GM19193 (cell line): ENCODE measurements around the gene PGLYRP4.

Source experiments
- POLR2A ChIP-seq: IDR thresholded peaks from 4 replicates; pipeline ENCODE4 v1.6.1; 2011; ENCODE audit not compliant: insufficient read depth, insufficient read length; ENCODE audit errors: extremely low read depth

Gene PGLYRP4, protein sequence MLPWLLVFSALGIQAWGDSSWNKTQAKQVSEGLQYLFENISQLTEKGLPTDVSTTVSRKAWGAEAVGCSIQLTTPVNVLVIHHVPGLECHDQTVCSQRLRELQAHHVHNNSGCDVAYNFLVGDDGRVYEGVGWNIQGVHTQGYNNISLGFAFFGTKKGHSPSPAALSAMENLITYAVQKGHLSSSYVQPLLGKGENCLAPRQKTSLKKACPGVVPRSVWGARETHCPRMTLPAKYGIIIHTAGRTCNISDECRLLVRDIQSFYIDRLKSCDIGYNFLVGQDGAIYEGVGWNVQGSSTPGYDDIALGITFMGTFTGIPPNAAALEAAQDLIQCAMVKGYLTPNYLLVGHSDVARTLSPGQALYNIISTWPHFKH

DNA sequence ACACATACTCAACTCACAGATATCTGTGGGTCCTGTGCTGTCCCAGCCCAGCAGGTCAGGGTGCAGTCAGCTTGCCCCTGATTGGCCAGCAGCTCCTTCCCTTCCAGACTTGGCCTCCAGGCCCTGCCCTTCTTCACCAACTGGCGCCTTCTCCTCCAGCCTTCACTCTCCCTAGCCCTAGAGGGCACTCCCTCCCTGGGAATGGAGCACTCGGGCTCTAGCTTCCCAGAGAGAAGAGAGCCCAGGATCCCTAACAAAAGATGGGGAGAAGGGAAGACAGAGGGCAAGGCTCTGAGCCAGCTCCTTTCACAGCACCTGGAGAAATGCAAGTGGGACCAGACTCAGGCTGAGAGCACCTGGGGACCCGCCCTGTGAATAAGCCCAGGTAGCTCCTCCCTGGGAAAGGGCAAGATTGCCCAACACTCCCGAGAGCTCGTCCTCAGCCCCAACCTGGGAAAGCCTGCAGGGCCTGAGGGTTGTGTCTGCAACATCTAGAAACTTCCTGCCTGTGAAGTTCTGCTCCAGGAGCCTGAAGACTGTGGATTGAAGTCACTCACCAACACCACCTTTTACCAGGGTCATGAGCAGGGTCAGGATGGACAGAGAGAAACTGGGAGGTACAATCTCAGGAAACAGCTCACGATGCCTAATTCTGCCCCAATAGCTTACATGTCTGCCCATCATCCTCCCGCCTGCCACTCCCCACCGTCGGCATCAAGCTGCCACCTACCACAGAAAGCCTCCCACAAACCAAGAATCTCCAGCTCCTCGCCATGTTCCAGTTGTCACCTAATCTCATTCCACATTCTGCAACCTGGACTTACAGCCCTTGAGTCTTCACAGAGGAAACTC is at the start of gene PGLYRP4:
TSS of gene PGLYRP4 (minus strand) at position 331 of the 852 bp plus-strand sequence. CDS start 909 bp downstream, outside the sequence.
- TF ChIP-seq POLR2A, result no peak

DNA sequence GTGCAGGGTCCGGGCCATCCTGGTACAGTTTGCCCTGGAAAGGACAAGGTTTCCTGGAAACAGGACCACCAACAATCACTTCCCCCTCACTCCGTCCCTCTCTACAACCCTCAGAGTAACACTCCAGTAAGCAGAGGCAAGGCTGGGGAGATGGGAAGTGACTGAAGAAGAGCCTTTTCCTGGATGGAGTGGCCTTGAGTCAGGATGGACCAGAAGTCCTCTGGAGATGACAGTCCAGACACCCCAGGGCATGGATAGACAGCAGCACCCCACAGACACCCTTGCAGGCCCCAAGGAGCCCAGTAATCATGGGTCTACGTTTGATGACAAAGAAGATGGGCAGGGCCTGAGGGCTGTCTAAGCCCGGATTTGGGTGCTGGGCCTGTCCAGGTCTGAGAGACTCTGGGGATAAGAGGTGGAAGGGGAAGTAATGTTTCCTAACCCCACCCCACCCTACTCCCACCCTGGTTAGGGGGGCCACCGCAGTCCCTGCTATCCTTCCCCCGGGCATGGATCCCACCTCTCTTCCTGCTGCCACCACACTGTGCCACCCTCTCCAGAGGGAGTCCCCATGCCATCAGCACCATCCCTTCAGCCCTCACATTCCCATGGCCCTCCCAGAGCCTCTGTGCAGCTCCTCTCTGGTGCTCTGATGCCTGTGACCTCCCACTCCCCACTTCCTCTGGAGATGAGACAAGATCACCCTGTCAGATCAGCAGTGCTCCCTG is 49.4 kb upstream of the PGLYRP4 start:
- TF ChIP-seq POLR2A, result no peak

DNA sequence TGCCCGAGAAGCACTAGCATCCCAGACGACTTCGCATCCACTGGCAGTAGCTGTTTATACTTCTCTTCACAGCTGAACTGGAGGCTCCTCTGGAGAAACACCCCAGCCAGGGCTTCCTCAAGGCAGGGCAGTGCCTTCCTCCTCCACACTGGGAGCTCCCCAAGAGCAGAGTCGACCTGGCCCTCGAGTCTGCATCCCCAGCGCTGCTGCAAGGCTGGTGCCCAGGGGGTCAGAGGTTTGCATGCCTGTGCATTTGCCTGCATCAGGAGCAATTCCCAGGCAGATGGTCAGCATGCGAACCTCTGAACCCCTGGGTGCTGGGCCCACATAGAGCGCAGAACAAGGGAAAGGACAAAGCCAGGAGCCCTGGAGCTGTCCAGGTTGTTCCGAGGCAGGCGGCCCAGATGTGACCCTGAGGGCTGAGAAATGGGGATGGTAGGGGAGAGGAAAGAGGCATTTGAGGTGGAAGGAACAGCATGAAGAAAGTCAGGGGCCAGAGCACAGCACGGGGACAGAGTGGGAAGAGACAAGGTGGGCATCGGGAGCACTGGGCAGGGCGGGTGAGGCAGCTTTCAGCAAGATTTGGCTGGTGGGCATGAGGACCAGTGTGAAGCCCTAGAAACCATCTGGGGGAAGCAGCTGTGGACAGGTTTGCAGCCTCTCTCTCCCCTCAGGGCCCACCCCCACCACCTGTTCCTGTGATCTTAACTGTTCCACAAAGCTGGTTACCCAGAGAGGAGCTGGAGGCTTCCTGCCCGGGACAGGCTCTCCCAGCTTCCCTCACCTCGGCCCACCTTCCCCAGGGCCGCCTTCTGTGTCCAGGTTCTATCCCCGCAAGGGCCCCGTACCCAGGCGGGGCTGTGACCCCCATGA is 48.6 kb upstream of the PGLYRP4 start:
- no peak for TF ChIP-seq POLR2A

DNA sequence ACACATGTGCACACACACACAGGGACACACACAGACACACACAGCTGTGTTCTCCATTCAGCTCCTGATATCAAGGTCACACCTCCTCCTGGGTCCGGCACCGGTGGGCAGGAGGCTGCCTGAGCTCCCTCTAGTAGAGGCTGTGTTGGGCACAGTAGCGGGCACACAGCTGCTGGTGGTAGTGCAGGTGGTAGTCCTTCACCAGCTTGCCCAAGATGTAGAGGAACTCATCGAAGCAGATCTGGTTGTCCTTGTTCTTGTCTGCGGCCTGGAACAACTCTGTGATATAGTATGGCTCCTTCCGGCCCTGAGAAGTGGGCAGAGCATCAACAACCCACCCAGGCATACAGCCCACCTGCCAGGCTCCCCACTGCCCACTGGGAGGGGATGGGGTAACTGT is 47.8 kb upstream of the PGLYRP4 start:
- no peak for TF ChIP-seq POLR2A

DNA sequence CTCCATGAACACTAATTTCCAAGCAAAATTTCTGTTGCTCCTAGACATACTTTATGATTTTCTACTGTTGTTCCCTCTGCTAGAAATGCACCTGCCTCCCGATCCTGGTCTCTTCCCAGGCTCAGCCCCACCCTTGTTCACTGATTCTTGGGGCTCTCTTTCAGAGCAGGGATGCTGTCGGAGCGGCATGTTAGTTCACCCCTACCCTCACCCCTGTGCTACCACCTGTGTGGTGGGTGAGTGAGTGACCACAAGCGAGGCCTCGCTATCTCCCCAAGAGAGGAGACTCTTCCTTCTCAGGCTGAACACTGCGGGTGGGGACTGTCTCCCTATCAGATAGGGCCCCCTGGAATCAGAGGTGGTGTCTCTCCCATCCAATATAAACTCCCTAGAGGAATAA is 47.1 kb upstream of the PGLYRP4 start:
- TF ChIP-seq POLR2A, result no peak

DNA sequence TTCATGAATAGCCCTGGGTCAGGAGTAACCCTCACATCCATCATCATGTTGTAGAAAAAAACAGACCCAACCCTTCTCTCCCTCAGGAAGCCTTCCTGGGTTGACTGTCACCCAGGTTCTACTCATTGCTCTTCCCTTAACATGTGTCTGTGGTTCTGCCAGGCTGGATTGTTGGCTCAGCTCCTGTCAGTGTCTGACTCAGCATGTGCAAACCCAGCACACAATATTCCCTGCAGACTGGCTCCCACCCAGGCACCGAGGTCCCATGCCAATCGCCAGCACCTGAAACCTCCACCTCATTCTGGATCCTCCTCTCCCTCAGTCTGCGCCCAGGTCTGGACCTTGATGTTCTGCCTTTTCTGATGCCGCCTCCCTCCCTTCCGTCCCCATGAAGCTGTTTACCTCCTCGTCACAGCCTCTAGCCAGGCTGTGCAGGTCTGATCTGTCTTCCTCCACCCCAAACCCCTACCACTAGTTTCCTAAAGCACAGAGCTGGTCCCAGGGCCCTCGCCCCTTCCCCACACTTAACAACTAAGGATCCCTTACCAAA is 46.6 kb upstream of the PGLYRP4 start:
- no peak for TF ChIP-seq POLR2A

DNA sequence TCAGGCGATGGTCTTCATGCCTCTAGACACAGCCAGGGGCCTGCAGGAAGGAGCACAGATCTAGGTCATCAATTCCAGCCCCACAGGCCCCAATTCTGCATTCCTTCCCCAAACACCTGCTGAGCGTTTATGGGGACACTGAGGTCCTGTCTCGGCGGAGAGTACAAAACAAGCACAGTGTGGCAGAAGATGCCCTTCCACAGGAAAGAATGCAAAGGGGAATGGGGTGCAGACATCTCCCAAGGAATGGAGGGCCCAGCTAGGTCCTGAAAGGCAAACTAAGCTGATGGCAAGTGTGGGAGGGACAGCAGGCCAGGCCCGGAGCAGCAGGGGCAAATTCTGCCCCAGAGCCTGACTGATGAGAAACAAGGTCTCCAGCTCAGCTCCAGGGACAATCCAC is 45.8 kb upstream of the PGLYRP4 start:
- TF ChIP-seq POLR2A, result no peak

DNA sequence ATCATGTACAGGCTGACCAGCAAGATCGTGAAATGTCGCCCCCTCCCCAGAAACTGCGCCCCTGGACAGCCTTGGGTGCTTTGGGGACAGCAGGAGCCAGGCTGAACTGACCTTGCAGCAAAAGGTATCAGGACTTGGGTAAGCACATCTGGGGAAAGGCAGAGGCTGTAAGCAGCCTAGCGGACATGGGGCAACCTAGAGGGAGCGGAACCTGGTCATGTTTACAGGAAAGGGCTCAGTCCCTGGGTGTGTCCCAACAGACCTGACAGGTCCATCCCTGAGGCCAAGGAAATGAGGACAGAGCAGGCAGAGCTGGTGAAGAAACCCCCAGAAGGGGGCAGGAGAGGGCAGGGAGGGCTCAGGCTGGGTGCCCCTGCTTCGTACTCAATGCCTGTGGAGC is 45.3 kb upstream of the PGLYRP4 start:
- no peak for TF ChIP-seq POLR2A

DNA sequence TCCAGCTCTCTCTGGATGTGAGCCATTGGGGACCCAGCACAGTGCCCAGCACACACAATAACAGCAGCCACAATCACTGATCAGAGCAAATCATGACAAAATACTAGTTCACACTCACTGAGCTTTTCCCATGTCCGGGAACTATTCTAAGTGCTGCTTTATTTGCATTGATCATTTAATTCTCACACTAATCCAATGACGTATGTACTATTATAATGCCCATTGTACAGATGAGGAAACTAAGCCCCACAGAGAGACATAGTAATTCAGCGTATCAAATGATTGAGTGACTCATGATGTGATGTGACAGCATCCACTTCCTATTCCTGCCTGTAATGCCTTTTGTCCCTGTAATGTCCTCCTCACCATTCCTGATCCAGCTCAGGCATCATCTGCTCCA is 44.2 kb upstream of the PGLYRP4 start:
- TF ChIP-seq POLR2A, result no peak

DNA sequence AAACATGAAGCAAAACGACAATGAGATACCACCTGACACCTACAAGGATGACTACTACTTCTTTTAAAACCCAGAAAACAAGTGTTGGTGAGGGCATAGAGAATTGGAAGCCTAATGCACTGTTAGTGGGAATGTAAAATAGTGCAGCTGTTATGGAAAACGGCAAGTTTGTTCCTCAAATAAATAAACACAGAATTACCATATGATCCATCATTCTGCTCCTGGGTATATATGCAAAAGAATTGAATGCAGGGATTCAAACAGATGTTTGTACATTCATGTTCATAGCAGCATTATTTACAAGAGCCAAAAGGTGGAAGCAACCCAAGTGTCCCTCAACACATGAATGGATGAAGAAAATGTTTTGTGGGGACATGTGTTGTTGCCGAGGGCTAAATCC is 43.6 kb upstream of the PGLYRP4 start:
- no peak for TF ChIP-seq POLR2A

DNA sequence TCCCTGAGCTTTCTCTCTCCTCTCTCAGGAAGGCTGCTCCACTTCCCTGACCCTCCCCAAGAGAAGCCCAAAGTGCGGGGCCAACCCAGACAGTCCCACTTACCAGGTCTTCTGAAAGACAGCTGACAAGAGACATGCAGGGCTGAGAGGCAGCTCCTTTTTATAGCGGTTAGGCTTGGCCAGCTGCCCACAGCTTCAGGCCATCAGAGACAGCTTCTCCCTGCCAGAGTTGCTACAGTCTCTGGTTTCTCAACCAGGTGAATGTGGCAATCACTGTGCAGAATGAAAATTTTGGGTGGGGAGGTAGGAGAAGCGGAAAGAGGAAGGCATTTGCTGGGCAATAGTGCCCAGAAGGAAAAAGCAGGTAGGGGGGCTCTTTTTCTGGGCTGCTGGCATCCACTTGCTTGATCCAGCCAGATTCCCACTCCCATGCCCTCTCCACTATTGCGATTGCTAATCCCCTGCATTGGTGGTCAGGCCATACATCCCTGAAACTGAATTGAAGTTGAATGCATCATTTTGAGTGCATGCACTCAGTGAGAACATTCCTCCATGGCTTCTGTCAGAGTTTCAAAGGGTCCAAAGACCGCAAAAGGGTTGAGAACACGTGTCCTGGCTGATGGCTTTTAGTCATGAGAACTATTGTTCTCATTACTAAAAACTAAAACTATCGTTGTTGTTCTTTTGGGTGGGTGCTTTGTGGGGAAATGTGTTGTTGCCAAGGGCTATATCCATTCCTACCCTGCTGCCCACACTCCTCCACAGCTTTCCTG is 42.5 kb upstream of the PGLYRP4 start, which contains the start of gene S100A8:
TSS of gene S100A8 (minus strand) at position 136 of the 773 bp plus-strand sequence. CDS start 538 bp downstream, outside the sequence.
- no peak for TF ChIP-seq POLR2A

DNA sequence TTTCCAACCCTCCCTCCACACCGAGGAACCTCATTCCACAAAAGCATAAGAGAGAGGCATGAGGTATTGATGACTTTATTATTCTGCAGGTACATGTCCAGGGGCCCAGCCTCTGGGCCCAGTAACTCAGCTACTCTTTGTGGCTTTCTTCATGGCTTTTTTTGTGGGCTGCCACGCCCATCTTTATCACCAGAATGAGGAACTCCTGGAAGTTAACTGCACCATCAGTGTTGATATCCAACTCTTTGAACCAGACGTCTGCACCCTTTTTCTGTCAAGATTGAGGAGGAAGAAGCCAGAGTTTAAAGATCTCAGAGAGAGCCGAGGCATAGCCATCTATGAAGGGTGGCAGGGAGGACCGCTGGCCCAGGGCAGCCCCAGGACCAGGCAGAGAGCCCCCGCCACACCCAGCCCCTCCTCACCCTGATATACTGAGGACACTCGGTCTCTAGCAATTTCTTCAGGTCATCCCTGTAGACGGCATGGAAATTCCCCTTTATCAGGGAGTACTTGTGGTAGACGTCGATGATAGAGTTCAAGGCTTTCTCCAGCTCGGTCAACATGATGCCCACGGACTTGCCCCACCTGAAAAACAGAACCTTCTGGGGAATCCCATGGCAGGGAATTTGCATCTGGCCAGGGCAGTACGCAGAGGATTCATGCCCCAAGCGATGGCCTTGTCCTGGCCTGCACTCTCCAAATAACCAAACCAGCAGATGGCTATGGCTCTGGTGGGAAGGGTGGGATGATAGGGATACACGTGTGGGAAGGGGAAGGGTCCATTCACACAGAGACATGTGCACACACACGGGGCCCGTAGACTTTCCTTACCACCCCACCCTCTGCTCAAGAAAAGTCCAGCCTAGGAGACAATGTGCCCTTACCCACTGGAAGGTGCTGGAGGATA is 41.6 kb upstream of the PGLYRP4 start:
- no peak for TF ChIP-seq POLR2A

DNA sequence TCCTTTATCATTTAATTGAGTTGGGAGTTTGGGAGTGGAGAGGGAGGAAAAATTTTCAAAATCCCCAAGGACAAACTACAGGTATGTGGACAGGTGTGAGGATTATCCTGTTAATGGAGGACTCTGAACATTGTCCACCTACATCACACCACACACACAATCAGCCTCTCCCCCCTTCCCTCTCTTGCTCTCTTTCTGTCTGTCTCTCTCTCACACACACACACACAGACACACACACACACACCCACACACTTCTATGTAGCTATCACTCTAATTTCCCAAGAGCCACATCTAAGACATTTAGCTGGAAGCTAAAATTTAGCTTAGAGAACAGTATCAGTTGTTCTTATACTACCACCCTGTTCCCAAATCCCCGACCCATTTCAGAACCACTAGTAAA is 40.8 kb upstream of the PGLYRP4 start:
- no peak for TF ChIP-seq POLR2A

DNA sequence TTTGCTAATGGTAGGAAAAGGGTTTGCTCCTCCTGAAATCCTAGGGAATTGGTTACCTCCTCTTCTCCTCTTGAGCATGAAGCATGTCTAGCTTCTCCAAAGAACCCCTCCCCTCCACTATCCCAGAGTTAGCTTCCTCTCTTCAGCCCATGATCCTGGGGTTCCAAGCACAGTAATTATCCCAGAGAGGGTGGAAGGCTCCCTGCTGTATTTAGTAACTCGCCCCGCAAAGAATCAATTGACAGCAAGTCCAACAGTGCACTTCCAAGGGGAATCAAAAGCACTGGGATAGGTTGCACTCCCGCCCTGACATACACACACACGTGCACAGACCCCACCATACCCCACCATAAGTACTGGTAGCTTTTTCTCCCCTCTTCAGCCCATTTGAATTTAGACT is 39.1 kb upstream of the PGLYRP4 start:
- TF ChIP-seq POLR2A, result no peak
